ENCODE data around the gene ENO4. TPM values are rescaled to one million over a fixed set of nuclear protein-coding genes. Genes with fewer than 3 reads are reported as not detected.

The ENO4 gene
- polyA plus RNA-seq, 1 of the 3 experiments (the other 2 are of a cell fraction) = 0.36 TPM

DNA sequence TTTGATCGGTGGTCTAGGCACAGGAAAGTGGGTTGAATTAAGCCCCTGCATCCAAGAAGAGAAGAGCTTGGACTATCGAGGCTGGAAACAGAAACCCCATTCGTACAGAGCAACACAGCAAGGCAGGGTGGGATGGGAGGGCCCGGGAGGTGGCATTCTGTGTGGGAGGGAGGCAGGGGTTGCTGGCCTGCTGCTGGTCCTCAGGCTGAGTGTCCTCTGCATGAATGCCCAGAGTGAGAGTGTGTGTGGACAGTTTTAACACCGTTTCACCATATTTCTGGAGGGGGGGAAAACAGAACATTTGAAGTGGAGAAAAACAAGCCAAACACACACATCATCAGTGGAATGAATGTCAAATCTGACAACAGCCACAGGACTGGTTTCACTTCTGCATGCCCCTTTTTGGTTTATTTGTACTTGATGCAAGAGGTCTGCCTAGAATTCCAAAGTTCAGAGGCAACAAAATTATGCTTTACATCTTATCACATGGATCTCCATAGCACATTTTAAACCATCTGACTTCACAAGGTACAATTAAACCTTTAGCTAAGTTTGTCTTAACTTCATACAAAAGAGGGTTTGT is 11.1 kb upstream of the ENO4 start:
- ChIA-PET POLR2A (no interaction called here), CTCF (interaction anchor here (0.6 to 5.5 kb wide), 4 partner anchors 28 to 336 kb away, joined by 3 to 64 read pairs (median 29); no protein-coding TSS in a partner anchor)
- H3K9me2 ChIP-seq = no peaks in the 10 kb centered on the region
- no peak for DNase-seq
- H4K20me1 ChIP-seq (ENCODE audit: insufficient read depth) = no peaks in the 10 kb centered on the region
- no peak for TF ChIP-seq RXRA (IDR thresholded peaks at IDR 0.05; ENCODE audit: borderline replicate concordance, low read depth)
- TF ChIP-seq, protein P1, sequence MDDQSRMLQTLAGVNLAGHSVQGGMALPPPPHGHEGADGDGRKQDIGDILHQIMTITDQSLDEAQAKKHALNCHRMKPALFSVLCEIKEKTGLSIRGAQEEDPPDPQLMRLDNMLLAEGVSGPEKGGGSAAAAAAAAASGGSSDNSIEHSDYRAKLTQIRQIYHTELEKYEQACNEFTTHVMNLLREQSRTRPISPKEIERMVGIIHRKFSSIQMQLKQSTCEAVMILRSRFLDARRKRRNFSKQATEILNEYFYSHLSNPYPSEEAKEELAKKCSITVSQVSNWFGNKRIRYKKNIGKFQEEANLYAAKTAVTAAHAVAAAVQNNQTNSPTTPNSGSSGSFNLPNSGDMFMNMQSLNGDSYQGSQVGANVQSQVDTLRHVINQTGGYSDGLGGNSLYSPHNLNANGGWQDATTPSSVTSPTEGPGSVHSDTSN (IDR thresholded peaks at IDR 0.05) = no peak
- TF ChIP-seq RFX5 (IDR thresholded peaks at IDR 0.05; ENCODE audit: low read length) = no peak
- TF ChIP-seq, protein P2, sequence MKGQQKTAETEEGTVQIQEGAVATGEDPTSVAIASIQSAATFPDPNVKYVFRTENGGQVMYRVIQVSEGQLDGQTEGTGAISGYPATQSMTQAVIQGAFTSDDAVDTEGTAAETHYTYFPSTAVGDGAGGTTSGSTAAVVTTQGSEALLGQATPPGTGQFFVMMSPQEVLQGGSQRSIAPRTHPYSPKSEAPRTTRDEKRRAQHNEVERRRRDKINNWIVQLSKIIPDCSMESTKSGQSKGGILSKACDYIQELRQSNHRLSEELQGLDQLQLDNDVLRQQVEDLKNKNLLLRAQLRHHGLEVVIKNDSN (IDR thresholded peaks at IDR 0.05; ENCODE audit: borderline replicate concordance, low read depth) = no peak
- no peak for TF ChIP-seq RAD21 (IDR thresholded peaks at IDR 0.05; ENCODE audit: low read length)
- TF ChIP-seq FOSL2 (IDR thresholded peaks at IDR 0.05; ENCODE audit: borderline replicate concordance, low read depth) = no peak
- TF ChIP-seq, protein P3, sequence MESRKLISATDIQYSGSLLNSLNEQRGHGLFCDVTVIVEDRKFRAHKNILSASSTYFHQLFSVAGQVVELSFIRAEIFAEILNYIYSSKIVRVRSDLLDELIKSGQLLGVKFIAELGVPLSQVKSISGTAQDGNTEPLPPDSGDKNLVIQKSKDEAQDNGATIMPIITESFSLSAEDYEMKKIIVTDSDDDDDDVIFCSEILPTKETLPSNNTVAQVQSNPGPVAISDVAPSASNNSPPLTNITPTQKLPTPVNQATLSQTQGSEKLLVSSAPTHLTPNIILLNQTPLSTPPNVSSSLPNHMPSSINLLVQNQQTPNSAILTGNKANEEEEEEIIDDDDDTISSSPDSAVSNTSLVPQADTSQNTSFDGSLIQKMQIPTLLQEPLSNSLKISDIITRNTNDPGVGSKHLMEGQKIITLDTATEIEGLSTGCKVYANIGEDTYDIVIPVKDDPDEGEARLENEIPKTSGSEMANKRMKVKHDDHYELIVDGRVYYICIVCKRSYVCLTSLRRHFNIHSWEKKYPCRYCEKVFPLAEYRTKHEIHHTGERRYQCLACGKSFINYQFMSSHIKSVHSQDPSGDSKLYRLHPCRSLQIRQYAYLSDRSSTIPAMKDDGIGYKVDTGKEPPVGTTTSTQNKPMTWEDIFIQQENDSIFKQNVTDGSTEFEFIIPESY (IDR thresholded peaks at IDR 0.05; ENCODE audit: borderline replicate concordance, low read depth) = no peak
- TF ChIP-seq POLR2AphosphoS5 (IDR thresholded peaks at IDR 0.05; ENCODE audit: low read depth, low read length) = no peak
- TF ChIP-seq FOXJ3 (CRISPR knock-in tag; IDR thresholded peaks at IDR 0.05) = no peak
- TF ChIP-seq TEAD4 (IDR thresholded peaks at IDR 0.05; ENCODE audit: borderline replicate concordance, insufficient read depth) = no peak
- no peak for TF ChIP-seq EP300 (IDR thresholded peaks at IDR 0.05; ENCODE audit: borderline replicate concordance in 1 of 2, low read depth in 1 of 2, low read length in 1 of 2)
- no peak for TF ChIP-seq GABPA (IDR thresholded peaks at IDR 0.05; ENCODE audit: low read depth)
- TF ChIP-seq JUND (IDR thresholded peaks at IDR 0.05) = no peak
- TF ChIP-seq NFIC (IDR thresholded peaks at IDR 0.05; ENCODE audit: borderline replicate concordance) = no peak
- no peak for TF ChIP-seq SIN3A (IDR thresholded peaks at IDR 0.05; ENCODE audit: borderline replicate concordance, low read depth, low read length)
- TF ChIP-seq, protein P4, sequence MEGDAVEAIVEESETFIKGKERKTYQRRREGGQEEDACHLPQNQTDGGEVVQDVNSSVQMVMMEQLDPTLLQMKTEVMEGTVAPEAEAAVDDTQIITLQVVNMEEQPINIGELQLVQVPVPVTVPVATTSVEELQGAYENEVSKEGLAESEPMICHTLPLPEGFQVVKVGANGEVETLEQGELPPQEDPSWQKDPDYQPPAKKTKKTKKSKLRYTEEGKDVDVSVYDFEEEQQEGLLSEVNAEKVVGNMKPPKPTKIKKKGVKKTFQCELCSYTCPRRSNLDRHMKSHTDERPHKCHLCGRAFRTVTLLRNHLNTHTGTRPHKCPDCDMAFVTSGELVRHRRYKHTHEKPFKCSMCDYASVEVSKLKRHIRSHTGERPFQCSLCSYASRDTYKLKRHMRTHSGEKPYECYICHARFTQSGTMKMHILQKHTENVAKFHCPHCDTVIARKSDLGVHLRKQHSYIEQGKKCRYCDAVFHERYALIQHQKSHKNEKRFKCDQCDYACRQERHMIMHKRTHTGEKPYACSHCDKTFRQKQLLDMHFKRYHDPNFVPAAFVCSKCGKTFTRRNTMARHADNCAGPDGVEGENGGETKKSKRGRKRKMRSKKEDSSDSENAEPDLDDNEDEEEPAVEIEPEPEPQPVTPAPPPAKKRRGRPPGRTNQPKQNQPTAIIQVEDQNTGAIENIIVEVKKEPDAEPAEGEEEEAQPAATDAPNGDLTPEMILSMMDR (IDR thresholded peaks at IDR 0.05) = no peak
- no peak overlapping the region for H2AFZ ChIP-seq (ENCODE audit: low read depth)
- H3F3A ChIP-seq (replicated peaks; ENCODE audit: insufficient read depth) = no peaks in the 10 kb centered on the region
- H3K79me2 ChIP-seq (ENCODE audit: insufficient read depth) = no peaks in the 10 kb centered on the region
- WGBS (ENCODE audit: low lambda C conversion rate) = 86% methylated on average over 5 of the region's 5 CpGs
- H3K9ac ChIP-seq = no peak overlapping the region
- no peaks in the 10 kb centered on the region for H3K36me3 ChIP-seq (replicated peaks in 1 of 2; ENCODE audit: control insufficient read depth in 1 of 2, insufficient read depth in 2 of 2, low read length in 1 of 2)
- no peaks in the 10 kb centered on the region for H3K9me3 ChIP-seq
- no peaks in the 10 kb centered on the region for H3K27me3 ChIP-seq (ENCODE audit: insufficient read depth)
- no peak overlapping the region for H3K4me3 ChIP-seq (ENCODE audit: low read depth in 2 of 2, low read length in 1 of 2)
- H3K27ac ChIP-seq (ENCODE audit: low read depth in 2 of 2, low read length in 1 of 2) = no peak overlapping the region
- no peaks in the 10 kb centered on the region for H3K4me1 ChIP-seq (ENCODE audit: control insufficient read depth in 1 of 2, insufficient read depth in 2 of 2, low read depth in 1 of 2, low read length in 1 of 2)
- H3K4me2 ChIP-seq = no peak overlapping the region
